ENCODE data around the gene CARF.
A peak's percentile ranks its signal among the peaks of the same experiment; 100 is the strongest.

Gene CARF

GRCh38 chr2:203016716-203017115 lies 104.6 kb downstream of the CARF start:
- Histone ChIP-seq H3K9me3 (ENCODE audit: control insufficient read depth in 1 of 2, low read length in 2 of 2) (no peaks in the 10 kb centered on the region), H3K4me1 (ENCODE audit: control insufficient read depth in 1 of 2, insufficient read depth in 2 of 2, low read length in 2 of 2) (peaks cover 15 to 20% of the 10 kb centered on the region in 2 donors), H3K9ac (ENCODE audit: low read depth in 1 of 2, low read length in 2 of 2) (peak overlapping the region; percentile 55 to 67), H3K36me3 (ENCODE audit: control insufficient read depth in 1 of 2, insufficient read depth in 2 of 2, low read length in 2 of 2) (no peaks in the 10 kb centered on the region), H3K27me3 (ENCODE audit: control insufficient read depth in 1 of 2, insufficient read depth in 2 of 2, low read length in 2 of 2) (no peaks in the 10 kb centered on the region), H3K27ac (ENCODE audit: low read depth, low read length) (no peak overlapping the region), H3K4me3 (ENCODE audit: low read depth in 1 of 2, low read length in 2 of 2) (peak overlapping the region; percentile 62 to 94)

DNA sequence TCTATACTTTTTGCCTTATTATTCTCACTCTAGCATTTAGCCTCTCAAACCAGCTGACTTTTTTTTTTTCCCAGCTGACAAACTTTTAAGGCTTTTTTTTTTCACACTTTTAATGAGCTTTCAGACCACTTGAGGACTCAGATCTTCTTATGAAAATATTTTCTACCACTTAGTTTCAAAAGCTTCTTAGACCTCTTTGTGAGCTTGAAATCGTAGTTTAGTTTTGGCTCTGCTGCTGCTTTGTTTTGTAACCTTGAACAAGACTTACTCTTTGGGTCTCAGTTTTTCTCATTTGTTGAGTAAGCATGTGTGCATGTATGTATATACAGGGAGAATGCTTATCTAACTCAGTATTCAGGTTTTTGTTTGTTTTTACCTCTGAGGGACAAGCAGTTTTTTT lies 106.1 kb downstream of the CARF start:
- Histone ChIP-seq H3K27ac (ENCODE audit: low read depth, low read length) (no peak overlapping the region), H3K4me1 (ENCODE audit: control insufficient read depth in 1 of 2, insufficient read depth in 2 of 2, low read length in 2 of 2) (peaks cover 23 to 25% of the 10 kb centered on the region in 2 donors), H3K36me3 (ENCODE audit: control insufficient read depth in 1 of 2, insufficient read depth in 2 of 2, low read length in 2 of 2) (no peaks in the 10 kb centered on the region), H3K4me3 (ENCODE audit: low read depth in 1 of 2, low read length in 2 of 2) (peak overlapping the region; percentile 38 to 66), H3K9me3 (ENCODE audit: control insufficient read depth in 1 of 2, low read length in 2 of 2) (no peaks in the 10 kb centered on the region), H3K27me3 (ENCODE audit: control insufficient read depth in 1 of 2, insufficient read depth in 2 of 2, low read length in 2 of 2) (no peaks in the 10 kb centered on the region), H3K9ac (ENCODE audit: low read depth in 1 of 2, low read length in 2 of 2) (peak overlapping the region; percentile 42 to 44)

DNA sequence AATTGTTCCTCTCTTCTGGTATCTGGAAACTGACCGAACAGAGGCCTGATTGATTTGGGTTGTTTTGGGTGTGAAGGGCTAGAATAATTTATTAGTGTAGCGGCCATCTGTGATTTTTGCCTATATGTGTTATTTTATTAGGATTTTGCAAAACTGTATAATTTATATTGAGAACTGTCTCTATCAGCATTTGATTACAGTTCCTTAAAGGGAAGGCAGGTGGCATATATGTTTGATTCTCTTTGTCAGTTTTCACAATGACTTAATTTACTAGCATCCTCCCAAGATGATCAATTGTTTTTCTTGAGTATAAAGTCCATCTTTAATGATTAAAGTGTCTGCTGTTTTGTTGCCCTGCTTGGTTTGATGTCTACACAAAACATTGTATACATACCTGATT lies 107.1 kb downstream of the CARF start:
- Histone ChIP-seq H3K27ac (ENCODE audit: low read depth, low read length) (no peak overlapping the region), H3K9ac (ENCODE audit: low read depth in 1 of 2, low read length in 2 of 2) (peak overlapping the region; percentile 42 to 44), H3K4me3 (ENCODE audit: low read depth in 1 of 2, low read length in 2 of 2) (peak overlapping the region; percentile 38 to 66), H3K27me3 (ENCODE audit: control insufficient read depth in 1 of 2, insufficient read depth in 2 of 2, low read length in 2 of 2) (no peaks in the 10 kb centered on the region), H3K36me3 (ENCODE audit: control insufficient read depth in 1 of 2, insufficient read depth in 2 of 2, low read length in 2 of 2) (no peaks in the 10 kb centered on the region), H3K9me3 (ENCODE audit: control insufficient read depth in 1 of 2, low read length in 2 of 2) (no peaks in the 10 kb centered on the region), H3K4me1 (ENCODE audit: control insufficient read depth in 1 of 2, insufficient read depth in 2 of 2, low read length in 2 of 2) (peaks cover 20 to 25% of the 10 kb centered on the region in 2 donors)

GRCh38 chr2:203021991-203022390 lies 109.9 kb downstream of the CARF start:
- Histone ChIP-seq H3K4me1 (ENCODE audit: control insufficient read depth in 1 of 2, insufficient read depth in 2 of 2, low read length in 2 of 2) (peaks cover 15% of the 10 kb centered on the region in 2 donors), H3K4me3 (ENCODE audit: low read depth in 1 of 2, low read length in 2 of 2) (no peak overlapping the region), H3K27ac (ENCODE audit: low read depth, low read length) (no peak overlapping the region)

GRCh38 chr2:203022751-203023150 lies 110.7 kb downstream of the CARF start:
- Histone ChIP-seq H3K36me3 (ENCODE audit: control insufficient read depth in 1 of 2, insufficient read depth in 2 of 2, low read length in 2 of 2) (no peaks in the 10 kb centered on the region), H3K9me3 (ENCODE audit: control insufficient read depth in 1 of 2, low read length in 2 of 2) (no peaks in the 10 kb centered on the region), H3K9ac (ENCODE audit: low read depth in 1 of 2, low read length in 2 of 2) (no peak overlapping the region), H3K4me1 (ENCODE audit: control insufficient read depth in 1 of 2, insufficient read depth in 2 of 2, low read length in 2 of 2) (peaks cover 12 to 13% of the 10 kb centered on the region in 2 donors), H3K27me3 (ENCODE audit: control insufficient read depth in 1 of 2, insufficient read depth in 2 of 2, low read length in 2 of 2) (no peaks in the 10 kb centered on the region), H3K4me3 (ENCODE audit: low read depth in 1 of 2, low read length in 2 of 2) (no peak overlapping the region), H3K27ac (ENCODE audit: low read depth, low read length) (no peak overlapping the region)

More at GRCh38 chr2:203021991-203022390, 109.9 kb downstream of the CARF start:
- Histone ChIP-seq H3K9ac (ENCODE audit: low read depth in 1 of 2, low read length in 2 of 2) (no peak overlapping the region), H3K36me3 (ENCODE audit: control insufficient read depth in 1 of 2, insufficient read depth in 2 of 2, low read length in 2 of 2) (no peaks in the 10 kb centered on the region), H3K27me3 (ENCODE audit: control insufficient read depth in 1 of 2, insufficient read depth in 2 of 2, low read length in 2 of 2) (no peaks in the 10 kb centered on the region), H3K9me3 (ENCODE audit: control insufficient read depth in 1 of 2, low read length in 2 of 2) (no peaks in the 10 kb centered on the region)

- Histone ChIP-seq H3K9me3 (ENCODE audit: control insufficient read depth in 1 of 2, low read length in 2 of 2) (no peaks in the 10 kb centered on the region), H3K27me3 (ENCODE audit: control insufficient read depth in 1 of 2, insufficient read depth in 2 of 2, low read length in 2 of 2) (no peaks in the 10 kb centered on the region), H3K36me3 (ENCODE audit: control insufficient read depth in 1 of 2, insufficient read depth in 2 of 2, low read length in 2 of 2) (no peaks in the 10 kb centered on the region), H3K9ac (ENCODE audit: low read depth in 1 of 2, low read length in 2 of 2) (no peak overlapping the region), H3K4me3 (ENCODE audit: low read depth in 1 of 2, low read length in 2 of 2) (no peak overlapping the region), H3K27ac (ENCODE audit: low read depth, low read length) (no peak overlapping the region), H3K4me1 (ENCODE audit: control insufficient read depth in 1 of 2, insufficient read depth in 2 of 2, low read length in 2 of 2) (peaks cover 5 to 9% of the 10 kb centered on the region in 2 donors)
These were observed 113.5 kb downstream of the CARF start for GRCh38 chr2:203025592-203025991.

- H3K9me3 ChIP-seq (ENCODE audit: control insufficient read depth in 1 of 2, low read length in 2 of 2): no peaks in the 10 kb centered on the region
- no peak overlapping the region for H3K27ac ChIP-seq (ENCODE audit: low read depth, low read length)
These were observed 118.5 kb downstream of the CARF start for GRCh38 chr2:203030545-203030944.

DNA sequence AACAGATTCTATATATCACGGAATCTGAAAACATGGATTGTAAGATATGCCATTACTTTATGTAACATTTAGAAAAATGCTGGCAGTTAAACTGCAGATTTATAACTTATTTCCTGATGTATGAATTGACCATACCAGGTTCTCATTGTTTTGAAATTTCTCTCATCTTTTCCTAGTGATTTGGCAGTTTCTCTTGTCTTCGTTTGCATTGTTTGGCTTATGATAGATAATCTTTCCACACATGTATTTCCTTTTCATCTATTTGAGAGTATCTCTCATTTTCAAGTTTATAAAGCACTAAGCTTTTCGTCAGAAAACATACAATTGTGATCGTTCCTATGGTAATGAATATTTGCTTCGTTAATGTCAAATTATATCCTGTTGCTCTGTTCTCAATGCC lies 118.9 kb downstream of the CARF start:
- Histone ChIP-seq H3K9ac (ENCODE audit: low read depth in 1 of 2, low read length in 2 of 2) (no peak overlapping the region), H3K4me3 (ENCODE audit: low read depth in 1 of 2, low read length in 2 of 2) (no peak overlapping the region), H3K9me3 (ENCODE audit: control insufficient read depth in 1 of 2, low read length in 2 of 2) (no peaks in the 10 kb centered on the region)

More at GRCh38 chr2:203030545-203030944, 118.5 kb downstream of the CARF start:
- Histone ChIP-seq H3K36me3 (ENCODE audit: control insufficient read depth in 1 of 2, insufficient read depth in 2 of 2, low read length in 2 of 2) (no peaks in the 10 kb centered on the region), H3K4me1 (ENCODE audit: control insufficient read depth in 1 of 2, insufficient read depth in 2 of 2, low read length in 2 of 2) (no peaks in the 10 kb centered on the region), H3K27me3 (ENCODE audit: control insufficient read depth in 1 of 2, insufficient read depth in 2 of 2, low read length in 2 of 2) (no peaks in the 10 kb centered on the region), H3K9ac (ENCODE audit: low read depth in 1 of 2, low read length in 2 of 2) (no peak overlapping the region), H3K4me3 (ENCODE audit: low read depth in 1 of 2, low read length in 2 of 2) (no peak overlapping the region)

GRCh38 chr2:203033395-203033794 lies 121.3 kb downstream of the CARF start:
- Histone ChIP-seq H3K9me3 (ENCODE audit: control insufficient read depth in 1 of 2, low read length in 2 of 2) (no peaks in the 10 kb centered on the region), H3K27ac (ENCODE audit: low read depth, low read length) (no peak overlapping the region), H3K4me3 (ENCODE audit: low read depth in 1 of 2, low read length in 2 of 2) (no peak overlapping the region), H3K4me1 (ENCODE audit: control insufficient read depth in 1 of 2, insufficient read depth in 2 of 2, low read length in 2 of 2) (peaks cover 0 to 13% of the 10 kb centered on the region in 2 donors), H3K9ac (ENCODE audit: low read depth in 1 of 2, low read length in 2 of 2) (no peak overlapping the region), H3K27me3 (ENCODE audit: control insufficient read depth in 1 of 2, insufficient read depth in 2 of 2, low read length in 2 of 2) (no peaks in the 10 kb centered on the region), H3K36me3 (ENCODE audit: control insufficient read depth in 1 of 2, insufficient read depth in 2 of 2, low read length in 2 of 2) (no peaks in the 10 kb centered on the region)

More for the DNA sequence above, 118.9 kb downstream of the CARF start:
- Histone ChIP-seq H3K36me3 (ENCODE audit: control insufficient read depth in 1 of 2, insufficient read depth in 2 of 2, low read length in 2 of 2) (no peaks in the 10 kb centered on the region), H3K27ac (ENCODE audit: low read depth, low read length) (no peak overlapping the region), H3K27me3 (ENCODE audit: control insufficient read depth in 1 of 2, insufficient read depth in 2 of 2, low read length in 2 of 2) (no peaks in the 10 kb centered on the region), H3K4me1 (ENCODE audit: control insufficient read depth in 1 of 2, insufficient read depth in 2 of 2, low read length in 2 of 2) (peaks cover 0 to 4% of the 10 kb centered on the region in 2 donors)

DNA sequence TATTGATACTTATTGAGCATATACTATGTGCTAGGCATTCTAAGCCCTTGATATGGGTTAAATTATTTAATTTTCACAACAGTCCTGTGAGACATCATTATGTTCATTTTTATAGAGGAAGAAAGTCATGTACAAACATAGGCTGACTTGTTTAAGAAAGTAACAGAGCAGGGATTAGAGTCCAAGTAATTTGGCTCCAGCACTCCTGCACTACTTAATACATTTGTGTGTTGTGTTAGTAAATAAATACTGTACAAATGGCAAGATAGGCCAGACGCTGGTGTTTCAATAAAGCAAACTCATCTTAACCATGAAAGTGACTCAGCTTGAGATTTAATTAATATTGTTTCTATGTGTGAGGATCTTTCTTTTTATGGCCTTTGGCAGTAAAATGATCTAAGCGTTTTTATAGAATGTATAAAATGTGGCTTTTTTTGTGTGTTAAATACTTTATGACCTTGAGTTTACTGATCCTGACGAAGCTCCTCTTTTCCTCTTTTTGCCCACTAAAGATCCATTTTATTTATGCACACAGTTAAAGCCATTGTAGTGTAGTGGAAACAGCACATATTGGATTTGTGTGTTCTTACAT lies 123.9 kb downstream of the CARF start:
- no peaks in the 10 kb centered on the region for H3K36me3 ChIP-seq (ENCODE audit: control insufficient read depth in 1 of 2, insufficient read depth in 2 of 2, low read length in 2 of 2)
- H3K4me3 ChIP-seq (ENCODE audit: low read depth in 1 of 2, low read length in 2 of 2): no peak overlapping the region
- no peak overlapping the region for H3K27ac ChIP-seq (ENCODE audit: low read depth, low read length)
- H3K27me3 ChIP-seq (ENCODE audit: control insufficient read depth in 1 of 2, insufficient read depth in 2 of 2, low read length in 2 of 2): no peaks in the 10 kb centered on the region
- no peak overlapping the region for H3K9ac ChIP-seq (ENCODE audit: low read depth in 1 of 2, low read length in 2 of 2)
- H3K9me3 ChIP-seq (ENCODE audit: control insufficient read depth in 1 of 2, low read length in 2 of 2): no peaks in the 10 kb centered on the region
- H3K4me1 ChIP-seq (ENCODE audit: control insufficient read depth in 1 of 2, insufficient read depth in 2 of 2, low read length in 2 of 2): peaks cover 0 to 20% of the 10 kb centered on the region in 2 donors
